GM21529 (cell line): ENCODE results near the gene ECE2.

Source experiments
- ATAC-seq: cut with Tn5 transposase; IDR thresholded peaks from one replicate; pipeline ENCODE4 v1.9.1; 2021; ENCODE audit not compliant: unreplicated experiment

Gene ECE2

GRCh38 chr3:184308744-184309143 lies 32.9 kb downstream of the ECE2 start:
- ATAC-seq = no peak

- no peak for ATAC-seq
These were observed 35.8 kb downstream of the ECE2 start for GRCh38 chr3:184311633-184312032.

- peak; percentile 81 for ATAC-seq
These were observed 38.5 kb downstream of the ECE2 start, which contains the start of gene EIF4G1 for GRCh38 chr3:184314363-184314699. EIF4G1 (plus strand) TSS chr3:184314606; CDS start chr3:184315797, 1,191 bp downstream.

- ATAC-seq = peak; percentile 39
These were observed 39.1 kb downstream of the ECE2 start for GRCh38 chr3:184314700-184315542.

GRCh38 chr3:184315543-184315867 lies 39.7 kb downstream of the ECE2 start:
- peak; percentile 18 for ATAC-seq

- ATAC-seq = no peak
These were observed 40.2 kb downstream of the ECE2 start for GRCh38 chr3:184315871-184316661.

GRCh38 chr3:184316792-184317191 lies 41.0 kb downstream of the ECE2 start:
- no peak for ATAC-seq

GRCh38 chr3:184317201-184317600 lies 41.4 kb downstream of the ECE2 start:
- ATAC-seq = no peak

- ATAC-seq = no peak
These were observed 44.3 kb downstream of the ECE2 start for GRCh38 chr3:184320104-184320445.

GRCh38 chr3:184321666-184322065 lies 45.8 kb downstream of the ECE2 start:
- ATAC-seq = no peak

- ATAC-seq = no peak
These were observed 47.1 kb downstream of the ECE2 start for GRCh38 chr3:184322731-184323487.

- no peak for ATAC-seq
These were observed 47.9 kb downstream of the ECE2 start for GRCh38 chr3:184323696-184324095.

GRCh38 chr3:184325269-184325668 lies 49.4 kb downstream of the ECE2 start:
- no peak for ATAC-seq

- no peak for ATAC-seq
These were observed 50.0 kb downstream of the ECE2 start for GRCh38 chr3:184325715-184326369.

GRCh38 chr3:184327171-184327570 lies 51.3 kb downstream of the ECE2 start:
- no peak for ATAC-seq

- no peak for ATAC-seq
These were observed 52.7 kb downstream of the ECE2 start for GRCh38 chr3:184328516-184328915.

GRCh38 chr3:184332370-184333090 lies 56.7 kb downstream of the ECE2 start:
- no peak for ATAC-seq

GRCh38 chr3:184333190-184333589 lies 57.4 kb downstream of the ECE2 start:
- ATAC-seq = no peak

- ATAC-seq = no peak
These were observed 57.9 kb downstream of the ECE2 start for GRCh38 chr3:184333700-184334099.

GRCh38 chr3:184334470-184335158 lies 58.8 kb downstream of the ECE2 start:
- no peak for ATAC-seq
